Ovary (tissue), 9 donors: ENCODE results near the gene ASPSCR1. TPM values are rescaled to one million over a fixed set of nuclear protein-coding genes. Genes with fewer than 3 reads are reported as not detected.

Source experiments
- DNase-seq, 5 donors: peaks; one replicate each; pipeline ENCODE4 v3.0.0-alpha.2; 2019 to 2020
- H3K27ac ChIP-seq, 2 donors: fragments of 200-600 bp; one replicate each; pipeline versions ENCODE4 v1.5.1 to v1.8.0; 2019 to 2022
- H3K27me3 ChIP-seq: fragments of 200-600 bp; one replicate; pipeline ENCODE4 v1.8.0; 2022
- H3K36me3 ChIP-seq: fragments of 200-600 bp; sonication (generic); one replicate; pipeline ENCODE4 v1.5.1; 2019
- H3K4me1 ChIP-seq: one replicate; pipeline ENCODE4 v1.8.1; 2013; ENCODE audit warnings: mild to moderate bottlenecking, moderate library complexity; ENCODE audit not compliant: insufficient read depth
- H3K4me3 ChIP-seq: fragments of 200-600 bp; sonication (generic); one replicate; pipeline ENCODE4 v1.5.1; 2017
- H3K9me3 ChIP-seq, 2 donors: fragments of 200-600 bp in 1 of 2; sonication (generic) in 1 of 2; one replicate each; pipeline versions ENCODE4 v1.5.1 to v1.8.1; 2013 to 2019; ENCODE audit warnings: mild to moderate bottlenecking in 1 of 2, moderate library complexity in 1 of 2
- EP300 ChIP-seq: sonication (generic); formaldehyde crosslinking; IDR thresholded peaks from one replicate; pipeline ENCODE4 v1.6.1; 2017; ENCODE audit warnings: antibody characterized with exemption
- POLR2A ChIP-seq: fragments of 450-650 bp; IDR thresholded peaks from one replicate; pipeline ENCODE4 v1.6.1; 2017; ENCODE audit warnings: antibody characterized with exemption, mild to moderate bottlenecking, moderate library complexity
- WGBS, 3 donors: extraction: QIAGEN DNeasy Blood & Tissue Kit in 1 of 3; methylation state at CpG; one replicate each; pipeline versions ENCODE4 v1.1.5 to v1.1.7; 2013 to 2017; 5-methylcytosine and 5-hydroxymethylcytosine counted together
- intact Hi-C, 4 donors: fragments of 100-400 bp; cut with DNase I; formaldehyde crosslinking; loops; one replicate each; pipeline versions ENCODE4 v1.11.0 to v1.15.1; 2022 to 2023
- polyA plus RNA-seq, 2 donors: library from polyadenylated mRNA; stranded (reverse); fragments of 200-250 nt in 1 of 2; fragments of 350-450 nt in 1 of 2; fragmentation: Illumina TruSeq in 1 of 2; extraction: RNeasy Lipid Tissue Mini Kit (QIAGEN cat#74804) in 1 of 2; gene quantifications; one replicate each; pipeline ENCODE4 v1.2.3, GENCODE V29; 2013 to 2014
- total RNA-seq, 7 donors: library from RNA; depleted of rRNA in 2 of 7; stranded (reverse); fragments of >200 nt in 2 of 7; fragmentation: NEBNext Ultra II Directional in 3 of 7; extraction: Animal tissue kit (Norgen Biotek cat#: 25700) in 3 of 7; gene quantifications; one replicate each; pipeline versions ENCODE4 v1.1.0 to v1.2.4, GENCODE V29; 2016 to 2023
- TF ChIP-seq, protein P1 (sequence below), 3 donors: fragments of 450-650 bp in 2 of 3; fragments of 200-600 bp in 1 of 3; IDR thresholded peaks; one replicate each; pipeline versions ENCODE4 v1.5.1 to v1.8.0; 2016 to 2022; ENCODE audit warnings: antibody characterized with exemption in 3 of 3, mild to moderate bottlenecking in 1 of 3
- donor health status: DM: no; HTN: no; CAD: no; lungs with moderate emphysema.
- donor health status: DM: no; HTN: no; CAD: no.
- donor health status: Bipolar disorder and iron deficiency.
- donor health status: DM: yes; HTN: yes; CAD: no.
- donor health status: DM: no; HTN: no; CAD: no.
- donor health status: DM: yes; HTN: yes; CAD: no.

The ASPSCR1 gene
- total and polyA plus RNA-seq, 9 donors = 1.6 to 39.9 (median 24.3) TPM

DNA sequence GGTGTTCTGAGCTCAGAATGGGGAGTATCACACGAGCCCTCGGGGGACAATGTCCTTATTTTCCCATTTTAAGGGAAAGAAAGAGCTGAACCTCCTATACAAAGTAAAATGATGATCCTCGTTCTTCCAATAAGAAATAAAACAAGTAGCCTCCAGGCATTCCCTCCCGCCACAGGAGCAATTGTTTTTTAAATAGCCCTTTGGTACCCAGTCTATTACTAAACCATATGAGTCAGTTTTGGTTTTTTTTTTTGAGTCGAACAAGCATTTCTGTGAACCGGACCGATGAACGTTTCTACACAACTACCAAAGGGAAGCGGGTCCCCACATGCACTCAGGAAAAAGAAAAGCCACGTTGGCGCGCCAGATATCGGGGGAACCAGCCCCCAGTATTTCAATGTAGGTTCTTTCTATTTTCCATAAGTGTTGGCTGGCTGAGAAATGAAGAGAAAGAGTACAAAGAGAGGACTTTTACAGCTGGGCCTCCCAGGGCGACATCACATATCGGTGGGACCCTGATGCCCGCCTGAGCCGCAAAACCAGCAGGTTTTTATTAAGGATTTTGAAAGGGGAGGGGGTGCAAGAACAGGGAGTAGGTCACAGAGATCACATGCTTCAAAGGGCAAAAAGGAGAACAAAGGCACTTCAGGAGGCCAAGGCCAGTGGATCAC lies 63.9 kb downstream of the ASPSCR1 start:
- 83 to 88% (median 85%) methylated on average over 17 of the region's 17 CpGs for WGBS, 3 donors

DNA sequence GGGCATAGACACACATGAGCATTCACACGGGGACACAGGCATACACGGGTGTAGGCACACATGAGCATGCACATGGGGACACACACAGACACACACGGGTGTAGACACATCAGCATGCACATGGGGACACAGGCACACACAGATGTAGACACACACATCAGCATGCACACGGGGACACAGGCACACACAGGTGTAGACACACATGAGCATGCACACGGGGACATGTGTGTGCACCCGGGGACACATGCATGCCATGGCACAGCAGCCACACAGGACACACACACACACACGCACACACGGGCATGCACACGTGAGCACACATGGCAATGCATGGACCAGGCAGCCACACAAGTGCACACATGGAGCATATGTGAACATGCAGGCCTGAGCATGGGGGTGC lies 65.2 kb downstream of the ASPSCR1 start:
- DNase-seq = no peak
- Histone ChIP-seq H3K9me3 (no peaks in the 10 kb centered on the region), H3K27me3 (no peaks in the 10 kb centered on the region), H3K27ac (no peak overlapping the region), H3K4me3 (no peak overlapping the region), H3K36me3 (no peaks in the 10 kb centered on the region), H3K4me1 (no peaks in the 10 kb centered on the region)
- no peak for TF ChIP-seq POLR2A
- TF ChIP-seq, protein P1, sequence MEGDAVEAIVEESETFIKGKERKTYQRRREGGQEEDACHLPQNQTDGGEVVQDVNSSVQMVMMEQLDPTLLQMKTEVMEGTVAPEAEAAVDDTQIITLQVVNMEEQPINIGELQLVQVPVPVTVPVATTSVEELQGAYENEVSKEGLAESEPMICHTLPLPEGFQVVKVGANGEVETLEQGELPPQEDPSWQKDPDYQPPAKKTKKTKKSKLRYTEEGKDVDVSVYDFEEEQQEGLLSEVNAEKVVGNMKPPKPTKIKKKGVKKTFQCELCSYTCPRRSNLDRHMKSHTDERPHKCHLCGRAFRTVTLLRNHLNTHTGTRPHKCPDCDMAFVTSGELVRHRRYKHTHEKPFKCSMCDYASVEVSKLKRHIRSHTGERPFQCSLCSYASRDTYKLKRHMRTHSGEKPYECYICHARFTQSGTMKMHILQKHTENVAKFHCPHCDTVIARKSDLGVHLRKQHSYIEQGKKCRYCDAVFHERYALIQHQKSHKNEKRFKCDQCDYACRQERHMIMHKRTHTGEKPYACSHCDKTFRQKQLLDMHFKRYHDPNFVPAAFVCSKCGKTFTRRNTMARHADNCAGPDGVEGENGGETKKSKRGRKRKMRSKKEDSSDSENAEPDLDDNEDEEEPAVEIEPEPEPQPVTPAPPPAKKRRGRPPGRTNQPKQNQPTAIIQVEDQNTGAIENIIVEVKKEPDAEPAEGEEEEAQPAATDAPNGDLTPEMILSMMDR (IDR thresholded peaks at IDR 0.05) = no peak
- TF ChIP-seq EP300 = no peak
- intact Hi-C loops = no loop called here
- 80 to 85% (median 83%) methylated on average over 9 of the region's 9 CpGs for WGBS, 3 donors

More for the DNA sequence above, 63.9 kb downstream of the ASPSCR1 start:
- Histone ChIP-seq H3K9me3 (no peaks in the 10 kb centered on the region), H3K36me3 (no peaks in the 10 kb centered on the region), H3K4me1 (peaks cover 5% of the 10 kb centered on the region), H3K27me3 (no peaks in the 10 kb centered on the region), H3K4me3 (no peak overlapping the region), H3K27ac (no peak overlapping the region)
- no peak for DNase-seq
- intact Hi-C loops = no loop called here
- no peak for TF ChIP-seq EP300
- TF ChIP-seq, protein P1 (IDR thresholded peaks at IDR 0.05) = no peak
- TF ChIP-seq POLR2A = no peak

DNA sequence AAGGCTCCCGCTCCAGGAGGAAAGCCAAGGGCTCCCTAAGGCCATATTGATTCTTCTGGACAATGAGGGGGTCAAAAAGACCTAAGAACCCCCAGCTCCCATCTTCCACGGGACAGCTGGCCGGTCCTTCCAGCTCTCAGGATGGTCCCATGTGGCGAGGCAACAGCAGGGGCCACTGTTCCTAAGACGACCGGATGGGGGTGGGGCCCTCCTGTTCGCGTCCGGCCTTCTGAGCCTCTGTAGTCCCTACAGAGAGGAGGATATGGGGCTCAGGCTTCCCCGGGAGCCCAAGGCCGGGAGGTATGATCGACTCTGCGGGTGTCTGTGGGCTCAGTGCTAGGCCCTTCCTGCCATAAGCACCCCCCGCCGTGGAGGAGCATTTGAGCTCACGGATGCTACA lies 66.1 kb downstream of the ASPSCR1 start:
- H3K36me3 ChIP-seq = no peaks in the 10 kb centered on the region
- H3K27me3 ChIP-seq = no peaks in the 10 kb centered on the region
- intact Hi-C loops = no loop called here
- WGBS, 3 donors = 61 to 70% (median 67%) methylated on average over 12 to 16 of the region's 16 CpGs
- H3K9me3 ChIP-seq = no peaks in the 10 kb centered on the region
- TF ChIP-seq, protein P1 (IDR thresholded peaks at IDR 0.05) = no peak
- TF ChIP-seq EP300 (no peak), POLR2A (no peak)
- H3K4me3 ChIP-seq = no peak overlapping the region
- DNase-seq = no peak
- H3K27ac ChIP-seq = no peak overlapping the region
- no peaks in the 10 kb centered on the region for H3K4me1 ChIP-seq

DNA sequence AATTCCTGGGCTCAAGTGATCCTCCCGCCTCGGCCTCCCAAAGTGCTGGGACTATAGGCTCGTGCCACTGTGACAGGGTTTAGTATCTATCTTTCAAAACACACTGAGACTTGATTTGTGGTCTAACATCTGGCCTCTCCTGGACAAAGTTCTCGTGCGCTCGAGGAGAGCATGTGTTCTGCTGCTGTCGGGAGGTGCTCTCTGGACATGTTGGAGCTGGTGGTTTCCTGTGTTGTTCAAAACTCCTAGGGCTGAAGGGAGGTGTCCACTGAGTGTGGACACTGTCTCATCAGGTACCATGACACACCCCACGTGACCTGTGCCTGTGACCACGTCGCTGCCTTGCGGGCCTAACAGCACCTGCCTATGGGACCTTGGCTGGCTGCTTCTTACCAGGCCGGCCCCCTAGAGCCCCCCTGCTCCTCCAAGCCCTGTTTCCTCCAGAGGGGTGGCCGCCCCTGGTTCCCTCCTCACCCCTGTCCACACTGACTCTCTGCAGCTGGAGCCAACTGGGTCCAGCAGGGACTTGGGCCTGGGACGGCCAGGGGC lies 68.6 kb downstream of the ASPSCR1 start:
- Histone ChIP-seq H3K4me1 (peaks cover 9% of the 10 kb centered on the region), H3K4me3 (no peak overlapping the region), H3K27me3 (no peaks in the 10 kb centered on the region), H3K9me3 (no peaks in the 10 kb centered on the region), H3K27ac (no peak overlapping the region), H3K36me3 (no peaks in the 10 kb centered on the region)
- TF ChIP-seq POLR2A = no peak
- TF ChIP-seq, protein P1 (IDR thresholded peaks at IDR 0.05) = no peak
- no peak for TF ChIP-seq EP300
- intact Hi-C loops = no loop called here
- 52 to 63% (median 56%) methylated on average over 14 of the region's 14 CpGs for WGBS, 3 donors
- no peak for DNase-seq
